Vagina (tissue), 2 donors: ENCODE measurements around the gene SPAG9.
"Not testable (repeated sequence)": the region's sequence is repeated elsewhere in the genome, so short reads cannot be mapped to it uniquely, and the experiment has no call there.

ENCODE experiments used
- CTCF ChIP-seq, 3 experiments: fragments of 450-650 bp in 2 of 3; fragments of 200-600 bp in 1 of 3; sonication (generic) in 1 of 3; IDR thresholded peaks; one replicate each; pipeline ENCODE4 v1.5.1; 2017 to 2019; ENCODE audit warnings: antibody characterized with exemption in 3 of 3, mild to moderate bottlenecking in 2 of 3, moderate library complexity in 2 of 3
- POLR2A ChIP-seq, 2 donors: fragments of 450-650 bp; IDR thresholded peaks; one replicate each; pipeline ENCODE4 v1.6.1; 2017; ENCODE audit warnings: antibody characterized with exemption in 2 of 2, mild to moderate bottlenecking in 2 of 2, moderate library complexity in 2 of 2

DNA sequence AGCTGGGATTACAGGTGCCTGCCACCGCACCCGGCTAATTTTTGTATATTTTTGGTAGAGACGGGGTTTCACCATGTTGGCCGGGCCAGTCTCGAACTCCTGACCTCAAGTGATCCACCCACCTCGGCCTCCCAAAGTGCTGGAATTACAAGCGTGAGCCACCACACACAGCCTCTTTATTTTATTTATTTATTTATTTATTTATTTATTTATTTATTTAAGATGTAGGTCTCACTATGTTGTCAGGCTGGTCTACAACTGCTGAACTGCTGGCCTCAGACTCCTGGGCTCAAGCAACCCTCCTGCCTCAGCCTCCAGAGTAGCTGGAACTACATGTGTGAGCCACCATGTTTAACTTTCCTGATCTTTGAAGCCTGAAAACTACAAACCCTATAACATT is 37.3 kb downstream of the SPAG9 start:
- TF ChIP-seq CTCF, POLR2A (IDR thresholded peaks at IDR 0.05): not testable (repeated sequence)
